Dedifferentiated amniotic fluid mesenchymal stem cell (primary cell): ENCODE measurements around the gene TENT5A.

Experiments used
- DNase-seq: peaks from one replicate; pipeline ENCODE4 v3.0.0-alpha.2; 2016; ENCODE audit errors: extremely low spot score

The TENT5A gene

DNA sequence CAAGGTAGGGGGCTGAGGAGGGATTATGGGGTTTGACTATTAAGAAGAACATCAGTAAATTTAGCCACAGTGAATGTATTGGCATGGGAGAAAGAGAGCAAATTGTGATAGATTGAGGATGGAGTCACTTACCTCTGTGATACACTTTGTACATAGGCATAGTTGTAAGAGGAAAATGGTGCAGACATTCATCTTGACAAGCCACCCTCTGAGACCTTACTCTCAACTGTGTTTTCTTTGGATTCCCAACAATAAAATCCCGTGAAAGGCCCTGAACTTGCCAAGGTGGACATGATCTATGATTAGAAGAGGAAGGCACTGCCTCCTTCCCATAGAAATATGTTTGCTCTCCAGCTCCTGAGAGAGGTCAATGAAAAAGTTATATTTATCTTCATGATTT lies 18.6 kb upstream of the TENT5A start:
- DNase-seq: no peak

DNA sequence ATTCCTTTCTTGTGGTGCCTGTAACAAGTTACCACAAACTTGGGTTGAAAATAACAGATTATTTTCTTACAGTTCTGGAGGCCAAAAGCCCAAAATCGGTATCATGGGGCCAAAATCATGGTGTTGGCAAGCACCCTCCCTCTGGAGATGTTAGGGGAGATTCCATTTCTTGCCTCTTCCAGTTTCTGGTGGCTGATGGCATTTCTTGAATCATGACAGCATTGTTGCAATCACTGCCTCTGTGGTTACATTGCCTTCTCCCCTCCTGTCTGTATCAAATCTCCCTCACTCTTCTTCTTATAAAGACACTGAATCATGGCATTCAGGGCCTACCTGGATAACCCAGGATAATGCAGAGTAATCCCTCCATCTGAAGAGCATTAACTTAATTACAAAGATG lies 17.9 kb upstream of the TENT5A start:
- no peak for DNase-seq

DNA sequence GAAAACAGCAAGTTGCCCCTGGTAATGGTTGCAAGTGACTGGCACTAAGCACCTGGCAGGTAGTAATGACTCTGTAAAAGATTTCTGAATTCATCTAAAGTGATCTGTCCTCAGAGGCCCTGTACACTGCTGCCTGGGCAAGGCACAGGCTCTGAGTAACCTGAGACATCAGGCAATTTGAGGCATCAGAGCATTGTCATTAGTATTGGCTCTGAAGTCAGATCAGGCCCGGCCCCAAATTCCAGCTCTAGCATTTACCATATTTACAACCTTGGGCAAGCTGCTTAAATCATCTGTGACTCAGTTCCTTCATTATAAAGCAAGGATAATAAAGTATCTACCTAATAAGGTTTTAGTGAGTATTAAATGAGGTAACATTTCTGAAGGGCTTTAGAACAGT lies 17.3 kb upstream of the TENT5A start:
- peak; percentile 45 for DNase-seq

DNA sequence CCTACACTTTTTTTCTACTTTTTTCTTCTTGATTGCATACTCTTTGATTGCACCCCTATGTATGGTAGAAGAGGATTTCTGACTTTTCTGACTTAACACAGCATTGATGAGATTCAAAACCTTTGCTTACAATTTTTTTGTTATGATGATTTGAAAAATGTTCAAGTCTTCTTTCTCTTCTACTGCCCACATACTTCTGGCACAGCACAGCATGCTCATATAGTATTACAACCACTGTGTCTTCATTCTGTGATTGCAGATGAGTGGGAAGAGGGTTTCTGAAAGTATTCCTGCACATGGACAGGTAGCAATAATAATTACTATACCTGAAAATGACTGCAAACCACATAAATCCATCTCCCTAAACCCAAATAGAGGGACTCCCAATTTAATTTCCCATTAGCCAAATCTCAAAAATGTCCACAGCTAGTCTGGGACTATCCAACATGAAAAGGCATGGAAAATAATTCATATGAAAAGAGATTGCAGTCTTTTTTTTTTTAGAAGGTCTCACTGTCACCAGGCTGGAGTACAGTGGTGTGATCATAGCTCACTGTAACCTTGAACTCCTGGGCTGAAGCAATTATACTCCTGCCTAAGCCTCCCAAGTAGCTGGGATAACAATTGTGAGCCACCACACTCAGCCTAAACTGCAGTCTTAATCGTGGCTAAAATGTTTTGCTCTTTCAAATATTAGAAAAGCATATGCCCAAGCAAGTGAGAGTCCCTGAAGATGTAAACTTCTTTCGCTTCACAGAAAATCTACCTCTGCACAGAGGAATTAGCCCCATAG lies 15.9 kb upstream of the TENT5A start:
- no peak for DNase-seq

DNA sequence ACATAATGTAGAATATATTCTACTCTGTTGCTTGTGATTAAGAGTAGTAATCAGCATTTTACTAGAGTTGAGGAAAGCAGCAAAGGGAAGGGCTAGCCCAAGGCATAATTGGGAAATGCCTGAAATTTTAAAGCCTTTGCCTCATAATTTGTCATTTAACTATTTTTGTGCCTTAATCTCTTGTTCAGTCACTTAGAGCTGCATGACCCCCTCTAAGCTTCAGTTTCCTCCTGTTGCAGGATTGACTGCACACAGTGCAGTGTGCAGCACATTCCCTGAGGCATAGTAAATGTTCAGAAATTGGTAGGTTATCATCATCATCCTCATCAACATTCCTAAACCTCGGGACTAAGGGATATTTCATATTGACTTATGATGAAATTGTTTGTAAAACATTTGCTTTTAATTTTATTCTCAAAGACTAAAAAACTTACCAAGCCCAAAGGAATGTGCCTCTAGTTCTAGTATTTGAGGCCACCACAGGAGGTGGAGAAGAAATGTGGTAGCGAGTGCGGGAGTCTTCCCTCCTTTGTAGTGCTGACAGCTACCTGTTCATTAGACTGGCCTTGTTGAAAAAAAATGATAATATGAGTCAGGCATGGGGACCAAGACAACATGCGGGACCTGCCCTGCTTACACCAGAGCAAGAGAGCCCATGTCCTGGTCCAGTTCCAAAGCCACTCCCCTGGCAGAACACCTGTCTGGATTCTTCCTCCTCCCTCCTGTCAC lies 14.8 kb upstream of the TENT5A start:
- DNase-seq: peak; percentile 87

DNA sequence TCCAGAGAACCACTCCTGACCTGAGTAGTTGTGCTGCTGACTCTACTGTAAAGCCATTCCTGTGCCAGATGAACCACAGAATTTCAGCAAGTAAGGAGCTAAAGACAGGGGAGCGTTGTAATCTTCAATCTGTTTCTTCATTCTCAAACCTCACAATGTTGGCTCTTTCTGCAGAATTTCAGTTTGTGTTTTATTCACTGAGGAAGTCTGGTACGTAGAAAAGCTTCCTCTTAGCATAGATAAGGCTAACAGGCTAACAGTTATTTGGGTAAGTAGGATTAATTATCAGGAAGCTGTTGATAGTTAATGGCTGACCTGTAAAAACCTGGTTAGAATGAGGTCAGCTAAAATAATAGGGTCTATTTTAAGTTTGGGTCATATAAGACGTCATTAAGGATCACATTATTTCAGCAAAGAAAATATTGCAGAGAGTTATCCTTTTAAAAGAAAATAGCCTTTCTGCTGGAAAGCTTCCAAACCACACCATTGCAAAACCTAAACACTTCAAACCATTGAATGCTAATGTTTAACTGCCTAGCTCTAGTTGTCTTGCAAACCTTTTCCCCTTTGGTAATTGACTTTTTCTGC lies 14.1 kb upstream of the TENT5A start:
- DNase-seq: peak; percentile 89

DNA sequence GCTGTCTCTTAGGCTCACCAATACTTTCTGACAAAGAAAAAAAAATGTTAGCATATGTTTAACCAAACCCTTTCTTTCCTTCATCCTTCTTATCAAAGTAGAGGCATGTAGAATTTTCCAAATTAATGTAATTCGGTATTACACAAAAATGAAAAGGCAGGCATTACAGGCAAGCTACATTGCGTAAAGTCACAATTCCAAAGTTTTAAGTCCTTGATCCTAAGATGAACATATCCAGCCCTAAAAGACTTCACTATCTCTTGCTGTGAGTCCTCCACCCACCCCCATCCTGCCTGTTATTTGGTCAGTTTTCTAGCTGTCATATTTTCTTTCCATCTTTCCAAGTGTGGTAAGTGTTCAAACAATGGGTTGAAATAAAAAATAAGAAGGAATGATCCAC lies 12.1 kb upstream of the TENT5A start:
- no peak for DNase-seq

DNA sequence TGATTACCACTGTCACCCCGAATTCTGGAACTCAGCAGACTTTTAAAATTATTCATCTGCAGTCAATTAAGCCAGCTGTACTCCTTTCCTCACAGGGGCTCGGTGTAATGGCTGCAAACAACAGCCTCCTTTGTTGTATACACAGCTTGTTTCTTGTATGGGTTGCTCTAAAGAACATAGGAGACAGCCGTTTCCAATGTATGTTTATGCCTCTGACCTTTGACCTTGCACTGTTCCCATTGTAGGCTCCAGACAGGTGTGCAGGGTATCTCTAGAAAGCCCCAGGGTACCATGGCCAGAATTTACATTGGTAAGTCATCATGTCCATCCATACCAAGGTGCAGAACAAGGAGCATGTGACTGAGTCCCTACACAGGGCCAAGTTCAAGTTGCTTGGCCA lies 11.5 kb upstream of the TENT5A start:
- no peak for DNase-seq

DNA sequence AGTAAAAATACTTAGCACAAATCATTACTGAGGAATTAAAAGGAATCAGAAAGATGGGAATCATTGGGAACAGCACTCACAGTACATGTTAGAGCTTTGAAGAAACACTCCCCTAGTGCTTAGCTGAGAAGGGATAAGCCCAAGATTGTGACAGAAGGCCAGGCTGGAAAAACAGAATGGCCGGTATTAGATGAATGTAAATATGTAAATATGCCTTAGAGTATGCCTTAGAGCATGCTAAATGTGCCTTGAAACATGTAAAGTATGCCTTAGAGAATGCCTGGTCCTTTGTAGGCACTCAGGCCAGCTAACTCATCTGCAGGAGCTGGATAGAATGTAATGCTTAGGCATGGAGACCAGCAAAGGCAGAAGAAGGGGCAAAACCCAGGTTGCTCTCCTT lies 10.6 kb upstream of the TENT5A start:
- DNase-seq: no peak

DNA sequence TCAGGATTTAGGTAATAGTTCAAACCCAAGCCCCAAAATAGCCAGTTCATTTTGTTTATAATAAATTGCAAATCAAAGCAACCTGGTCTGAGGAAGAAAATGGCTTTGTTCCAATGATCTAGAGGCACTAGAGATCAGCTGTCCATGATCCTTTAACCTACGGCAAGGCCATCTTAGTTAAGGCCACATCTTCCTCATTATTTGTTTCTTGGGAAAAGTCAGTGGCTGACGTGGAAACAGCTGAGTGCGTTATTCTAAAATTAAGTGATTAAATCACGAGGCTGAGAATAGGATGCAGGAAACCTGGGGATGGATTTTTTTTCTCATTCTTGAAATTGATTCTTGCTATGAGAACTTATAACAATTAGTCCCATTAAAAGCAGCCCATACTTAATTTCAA lies 10.1 kb upstream of the TENT5A start:
- no peak for DNase-seq

DNA sequence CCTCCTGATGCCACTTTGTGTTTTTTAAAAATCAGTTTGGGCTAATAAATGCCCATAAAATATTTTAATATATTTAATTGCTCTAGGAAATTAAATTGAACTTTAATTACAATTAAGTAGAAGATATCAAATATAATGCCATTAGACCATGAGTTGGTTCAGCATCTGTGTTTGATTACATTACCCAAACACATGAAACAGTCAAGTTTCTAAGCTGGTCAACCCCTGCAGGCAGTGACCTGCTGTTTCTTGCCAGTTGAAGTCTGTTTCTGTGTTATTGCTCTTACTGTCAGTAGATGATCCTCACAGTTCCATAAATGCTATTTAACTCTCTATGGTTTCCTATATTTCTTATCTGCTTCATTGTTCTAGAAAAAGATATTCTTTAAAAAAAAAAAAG lies 9.7 kb upstream of the TENT5A start:
- no peak for DNase-seq

DNA sequence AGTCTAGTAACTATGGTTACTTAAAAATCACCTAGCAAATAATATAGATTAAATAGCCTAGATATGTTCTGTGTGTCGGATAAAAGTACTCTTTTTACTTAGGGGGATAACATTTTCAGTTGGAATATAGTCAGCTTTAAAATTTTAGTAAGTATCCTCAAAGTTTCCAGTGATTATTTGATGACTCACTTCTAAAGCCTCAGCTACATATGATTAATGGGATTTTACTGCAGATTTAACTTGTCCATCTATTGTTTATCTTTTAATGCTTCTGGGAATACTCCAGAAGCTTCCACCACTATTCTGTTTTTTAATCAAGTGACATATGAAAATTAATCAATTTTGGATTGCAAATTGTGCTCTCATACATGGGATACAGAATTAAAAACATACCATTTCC lies 8.7 kb upstream of the TENT5A start:
- no peak for DNase-seq

DNA sequence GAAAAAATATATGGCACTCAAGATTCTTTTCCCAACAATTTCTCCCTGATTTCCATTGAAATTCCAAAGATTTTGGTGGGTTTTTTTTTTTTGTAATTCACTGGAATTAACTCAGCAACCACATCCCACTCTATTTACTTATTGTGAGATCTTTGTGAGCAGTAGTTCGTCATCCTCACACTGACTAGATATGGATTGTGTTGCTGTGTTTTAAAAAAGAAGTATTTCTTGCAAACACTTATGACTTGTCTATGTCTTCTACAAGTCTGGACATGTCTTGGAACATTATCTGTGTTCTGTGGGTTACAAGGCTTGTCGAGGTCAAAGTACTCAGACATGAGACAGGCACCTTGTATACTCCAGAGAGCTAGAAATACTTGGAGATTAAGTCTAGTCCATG lies 7.3 kb upstream of the TENT5A start:
- no peak for DNase-seq

DNA sequence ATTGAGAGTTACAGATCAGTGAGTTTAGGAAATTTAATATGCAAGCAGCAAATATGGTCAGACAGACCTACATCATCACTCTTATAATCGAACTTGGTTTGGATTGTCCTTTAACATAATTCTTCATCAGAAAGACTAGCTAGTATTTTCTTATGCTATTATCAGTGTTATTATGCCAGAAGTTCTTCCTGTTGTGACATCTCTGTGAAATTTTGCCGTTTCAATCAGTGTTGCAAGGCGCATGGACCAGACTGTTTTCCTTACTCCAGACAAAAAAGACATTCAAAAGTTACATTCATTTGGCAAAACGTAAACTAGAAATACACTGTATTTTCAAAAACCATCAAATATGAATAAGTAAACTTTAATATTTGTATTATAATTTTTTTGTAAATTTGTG lies 5.7 kb upstream of the TENT5A start:
- no peak for DNase-seq

DNA sequence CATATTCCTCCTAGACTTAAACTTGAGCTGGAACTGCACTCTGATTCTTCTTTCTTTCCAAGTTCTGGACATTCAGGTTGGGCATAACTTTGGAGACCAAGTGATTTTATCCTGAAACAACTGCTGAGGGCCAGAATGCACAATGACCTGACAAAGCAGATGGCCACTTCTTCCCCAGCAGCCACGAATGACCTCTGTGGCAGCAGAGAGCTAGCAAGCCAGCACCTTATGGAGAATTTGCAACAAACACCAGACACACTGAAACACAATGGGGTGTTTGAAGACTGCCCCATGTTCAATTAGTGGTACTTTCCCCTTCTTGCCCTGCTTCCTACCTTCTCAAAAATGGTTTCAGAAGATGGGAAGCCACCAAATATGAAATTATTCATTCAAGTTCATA lies 4.2 kb upstream of the TENT5A start:
- no peak for DNase-seq

DNA sequence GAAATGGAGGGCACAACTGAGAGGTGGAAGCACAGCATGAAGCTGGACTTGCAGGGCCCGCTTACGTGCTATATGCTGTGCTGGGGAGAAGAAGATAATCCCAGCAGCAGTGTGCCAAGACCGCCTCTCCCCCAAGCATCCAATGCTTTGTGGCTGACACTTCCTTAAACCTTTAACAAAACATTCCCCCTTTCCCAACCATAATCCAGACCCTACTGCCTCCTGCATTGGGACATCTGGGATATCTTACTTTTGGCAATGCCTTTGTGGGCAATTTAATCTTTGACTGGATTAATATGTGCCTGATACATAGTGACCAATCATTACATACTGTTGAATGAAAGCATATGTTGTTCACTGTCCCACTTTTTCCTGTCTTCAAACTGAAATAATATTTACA lies 3.1 kb upstream of the TENT5A start:
- no peak for DNase-seq

DNA sequence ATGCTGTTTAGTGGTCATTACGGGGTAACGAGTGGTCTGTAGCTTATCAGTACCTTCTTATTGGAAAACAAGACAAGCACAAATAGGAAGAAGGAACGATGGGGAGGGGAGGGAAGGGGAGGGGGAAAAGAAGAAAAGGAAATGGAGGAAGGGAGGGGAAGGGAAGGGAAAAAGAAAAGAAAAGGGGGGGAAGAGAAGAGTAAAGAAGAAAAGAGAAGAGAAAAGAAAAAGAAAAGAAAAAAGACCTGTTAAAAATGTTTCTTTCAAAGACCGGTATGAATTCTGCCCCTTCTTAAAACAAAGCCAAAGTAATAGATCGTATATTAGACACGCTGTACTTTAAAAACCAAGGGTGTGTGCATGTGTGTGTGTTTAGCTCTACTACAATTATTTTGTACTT lies 2.4 kb upstream of the TENT5A start:
- no peak for DNase-seq

DNA sequence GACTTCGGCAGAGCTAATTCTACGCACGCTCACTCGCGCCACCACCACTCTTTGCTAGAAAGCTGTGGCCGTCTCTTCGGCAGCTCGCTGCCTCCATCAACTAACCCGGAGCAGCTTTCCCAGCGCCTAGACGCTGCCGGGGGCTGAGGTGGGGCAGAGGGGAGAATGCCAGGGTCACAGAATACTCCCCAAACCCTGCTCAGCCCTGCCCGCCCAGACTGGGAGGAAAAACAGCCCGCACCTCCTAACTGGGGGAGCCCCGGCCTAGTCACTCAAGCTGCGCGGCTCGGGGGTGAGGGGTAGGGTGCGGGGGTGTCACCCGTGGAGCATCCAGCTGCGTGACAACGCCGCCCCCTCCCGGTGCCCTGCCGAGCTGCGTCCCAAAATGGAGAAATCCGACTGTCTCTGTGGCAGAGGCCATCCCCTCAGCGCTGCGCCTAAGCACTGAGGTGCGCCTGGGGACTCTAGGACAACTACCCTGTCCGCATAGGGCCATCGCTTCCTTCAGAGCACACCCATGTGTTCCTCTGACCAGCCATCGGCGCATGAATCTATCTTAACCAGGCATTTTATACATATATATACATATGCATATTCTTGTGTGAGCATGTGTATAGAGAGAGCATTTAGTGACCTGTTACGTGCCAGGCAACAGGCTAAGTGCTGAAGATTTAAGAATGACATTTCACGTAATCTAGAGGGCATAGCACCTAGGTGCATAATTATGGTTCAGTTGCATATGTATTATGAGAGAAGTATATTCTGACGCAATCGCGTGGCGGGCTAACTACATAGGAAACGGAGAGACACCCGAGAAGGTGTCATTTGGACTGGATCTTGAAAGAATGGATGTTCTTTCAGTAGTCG lies 1.5 kb upstream of the TENT5A start:
- DNase-seq: peak; percentile 52

DNA sequence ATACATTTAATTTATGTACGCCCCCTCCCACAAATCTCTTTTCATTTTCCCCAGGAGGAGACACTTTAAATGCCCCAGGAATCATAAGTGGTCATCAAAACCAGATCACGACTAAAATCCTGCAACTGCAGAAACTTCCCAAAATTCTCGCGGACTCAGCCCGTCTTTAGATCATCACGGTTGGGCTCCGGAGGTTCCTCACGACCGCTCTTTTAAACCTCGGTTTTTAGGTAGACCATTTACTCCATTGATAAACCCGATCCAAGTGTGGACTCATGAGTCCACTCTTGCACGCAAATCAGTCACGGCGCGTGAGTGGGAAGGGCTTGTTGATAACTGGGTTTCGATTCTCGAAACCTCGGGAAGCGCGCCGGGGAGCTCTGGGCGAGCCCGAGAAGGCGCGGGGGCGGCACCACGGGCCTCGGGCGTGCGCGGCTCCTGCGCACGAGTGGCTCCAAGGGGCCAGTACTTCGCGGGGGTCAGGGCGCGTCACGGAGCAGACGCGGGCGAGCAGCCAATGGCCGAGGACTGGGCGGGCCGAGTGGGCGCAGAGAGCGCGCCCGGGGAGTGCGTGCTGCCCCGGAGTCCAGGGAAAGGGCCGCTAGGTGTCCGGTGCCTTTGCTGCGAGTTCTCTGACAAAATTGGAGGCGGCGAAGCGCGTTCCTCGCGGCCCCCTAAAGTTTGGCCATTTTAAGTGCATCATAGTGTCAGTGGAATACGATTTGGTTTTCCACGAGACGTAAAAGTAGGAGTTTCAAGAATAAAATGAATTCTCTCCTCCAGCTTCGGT lies 635 bp upstream of the TENT5A start:
- peak; percentile 84 for DNase-seq

DNA sequence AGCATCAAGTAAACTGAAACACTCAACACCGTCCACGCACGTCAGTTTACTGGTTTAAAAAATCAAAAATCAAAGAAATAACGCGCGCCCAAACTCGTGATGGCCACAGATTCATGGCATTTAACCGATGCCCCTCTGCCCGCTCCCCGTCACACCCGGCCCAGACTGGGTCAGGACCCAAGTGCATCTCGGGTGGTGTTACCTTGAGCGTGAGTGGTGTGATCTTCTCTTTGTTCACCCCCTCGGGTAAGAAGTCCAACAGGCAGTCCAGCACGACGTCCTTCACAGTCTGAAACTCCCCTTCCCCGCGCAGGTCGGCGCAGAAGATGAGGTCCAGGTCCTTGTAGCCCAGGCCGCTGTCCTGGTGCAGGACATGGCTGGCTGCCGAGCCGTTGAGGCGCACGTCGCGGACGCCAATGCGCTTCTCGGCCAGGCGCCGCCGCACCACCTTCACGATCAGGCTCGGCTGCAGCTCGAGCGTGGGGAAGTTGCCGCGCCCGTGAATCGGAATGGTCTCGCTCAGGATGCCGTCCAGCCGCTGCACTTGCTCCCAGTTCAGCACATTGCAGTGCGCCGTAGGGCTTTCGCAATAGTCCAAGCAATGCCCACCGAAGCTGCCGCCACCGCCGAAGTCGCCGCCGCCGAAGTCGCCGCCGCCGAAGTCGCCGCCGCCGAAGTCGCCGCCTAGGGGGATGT lies 945 bp downstream of the TENT5A start:
- no peak for DNase-seq
